ENCODE data around the gene GSTA3. TPM values are rescaled to one million over a fixed set of nuclear protein-coding genes. Genes with fewer than 3 reads are reported as not detected.
A peak's percentile ranks its signal among the peaks of the same experiment; 100 is the strongest.

GSTA3 gene
- total and polyA plus RNA-seq, 2 of the 13 experiments (the other 11 are each of a cell fraction or from before 2014, with no cell fraction given), result not detected

GRCh38 chr6:52929321-52930164 lies 20.0 kb upstream of the GSTA3 start (continued):
- TF ChIP-seq ZNF407 (CRISPR knock-in tag; IDR thresholded peaks at IDR 0.05; ENCODE audit: not compliant biosample characterization) (no peak), ZNF580 (CRISPR knock-in tag; IDR thresholded peaks at IDR 0.05; ENCODE audit: borderline replicate concordance, low read depth) (0 out of 2 replicates have a peak, but pooled peaks have one; percentile 5), ZNF770 (CRISPR knock-in tag; IDR thresholded peaks at IDR 0.05) (no peak), ZSCAN12 (CRISPR knock-in tag; IDR thresholded peaks at IDR 0.05) (no peak), NBN (conservative IDR thresholded peaks at IDR 0.05) (no peak), ATF4 (CRISPR knock-in tag; IDR thresholded peaks at IDR 0.05) (no peak), ZBTB33 (CRISPR knock-in tag; IDR thresholded peaks at IDR 0.05) (no peak), CTCF (CRISPR knock-in tag; IDR thresholded peaks at IDR 0.05) (peak; percentile 52), FOXA3 (CRISPR knock-in tag; IDR thresholded peaks at IDR 0.05) (peak; percentile 50; the same call in 1 of the 2 replicates), ZNF740 (CRISPR knock-in tag; IDR thresholded peaks at IDR 0.05) (no peak), NFE2 (CRISPR knock-in tag; IDR thresholded peaks at IDR 0.05) (peak; percentile 62; the same call in 1 of the 2 replicates)

All from HepG2 (cell line).